ENCODE measurements around the gene ZNF654.
"Not testable (repeated sequence)": the region's sequence is repeated elsewhere in the genome, so short reads cannot be mapped to it uniquely, and the experiment has no call there.

ZNF654 gene

DNA sequence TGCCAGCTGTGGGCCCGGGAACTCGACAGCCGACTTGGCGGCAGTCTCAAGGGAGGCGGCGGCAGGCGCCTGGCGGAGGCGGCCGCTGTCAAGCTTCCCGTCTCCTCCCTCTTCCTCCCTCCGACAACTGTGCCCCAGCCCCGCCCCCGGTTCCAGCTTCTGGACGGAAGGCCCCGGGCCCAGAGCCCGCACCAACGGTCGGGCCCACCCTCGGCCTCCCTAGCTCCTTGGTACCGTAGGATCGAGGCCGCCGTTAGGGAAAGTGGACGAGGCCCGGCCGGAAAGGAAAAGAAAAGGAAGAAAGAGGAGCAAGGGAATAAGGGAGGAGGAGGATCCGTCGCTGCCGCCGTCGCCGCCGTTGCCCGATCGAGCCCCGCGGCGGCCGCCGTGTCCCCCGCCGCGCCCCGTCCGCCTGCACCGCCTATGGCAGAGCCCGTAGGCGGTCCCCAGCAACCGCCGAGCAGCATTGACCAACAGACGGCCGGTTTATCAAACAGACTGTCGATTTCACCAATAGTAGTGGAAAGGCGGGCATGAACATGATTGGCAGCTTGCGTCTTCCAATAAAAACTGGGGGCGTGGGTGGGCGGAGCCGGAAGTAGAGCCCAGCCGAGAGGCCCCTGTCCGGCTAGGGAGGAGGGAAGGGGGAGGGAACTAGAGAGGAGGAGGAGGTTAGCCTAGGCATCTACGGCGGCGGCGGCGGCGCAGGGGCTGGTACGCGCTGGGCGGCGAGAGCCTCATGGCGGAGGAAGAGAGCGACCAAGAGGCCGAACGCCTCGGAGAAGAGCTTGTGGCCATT, at the start of gene ZNF654, which contains the start of gene CGGBP1:
Gene ZNF654 (plus strand): TSS at position 675 of the 799 bp plus-strand sequence. CDS start 65 bp downstream, at position 740.
Gene CGGBP1 (minus strand): TSS at position 425 of the 799 bp plus-strand sequence. CDS start 3,029 bp downstream, outside the sequence.
- peak; percentile 97 for DNase-seq (ENCODE audit: low read depth)

DNA sequence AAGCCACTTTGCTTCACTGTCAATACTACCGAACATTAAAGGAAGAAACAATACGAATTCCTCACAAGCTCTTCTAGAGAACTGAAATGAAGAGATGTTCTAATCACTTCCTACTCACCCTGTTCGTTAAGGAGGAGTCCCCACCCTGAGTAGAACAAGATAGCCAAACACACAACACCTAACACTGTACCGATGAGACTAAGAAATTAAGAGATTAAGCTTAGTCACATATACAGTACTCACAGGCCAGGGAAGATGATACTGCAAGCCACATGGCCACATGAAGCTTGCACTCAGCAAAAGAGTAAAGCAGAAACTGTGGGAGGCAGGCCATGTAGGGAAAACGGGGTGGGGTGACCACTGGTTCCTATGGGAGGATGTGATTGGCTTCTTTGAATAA, 48.2 kb upstream of the ZNF654 start:
- no peak for DNase-seq (ENCODE audit: low read depth)

DNA sequence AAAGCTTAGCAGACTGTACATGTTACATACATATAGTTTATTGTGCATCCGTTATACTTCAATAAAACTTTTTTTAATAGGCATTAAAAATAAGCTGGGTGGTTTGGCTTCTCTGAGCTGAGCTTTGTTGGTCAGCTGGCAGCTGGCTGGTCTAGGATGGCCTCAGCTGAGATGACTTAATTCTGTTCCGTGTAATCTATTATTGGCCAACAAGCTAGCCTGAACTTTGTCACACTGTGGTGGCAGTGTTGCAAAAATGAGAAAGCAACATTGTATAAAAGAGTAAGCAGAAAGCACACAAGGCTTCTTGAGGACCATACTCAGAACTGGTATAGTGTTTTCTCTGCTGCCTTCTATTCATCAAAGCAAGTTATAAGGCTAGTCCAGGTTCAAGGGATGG, 45.5 kb upstream of the ZNF654 start:
- DNase-seq (ENCODE audit: low read depth), result no peak

DNA sequence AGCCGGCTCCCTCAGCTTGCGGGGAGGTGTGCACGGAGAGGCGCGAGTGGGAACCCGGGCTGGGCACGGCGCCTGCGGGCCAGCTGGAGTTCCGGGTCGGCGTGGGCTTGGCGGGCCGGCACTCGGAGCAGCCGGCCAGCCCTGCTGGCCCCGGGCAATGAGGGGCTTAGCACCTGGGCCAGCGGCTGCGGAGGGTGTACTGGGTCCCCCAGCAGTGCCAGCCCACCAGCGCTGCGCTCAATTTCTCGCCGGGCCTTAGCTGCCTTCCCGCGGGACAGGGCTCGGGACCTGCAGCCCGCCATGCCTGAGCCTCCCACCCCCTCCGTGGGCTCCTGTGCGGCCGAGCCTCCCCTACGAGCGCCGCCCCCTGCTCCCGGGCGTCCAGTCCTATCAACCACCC, 43.4 kb upstream of the ZNF654 start:
- DNase-seq (ENCODE audit: low read depth), result not testable (repeated sequence)

DNA sequence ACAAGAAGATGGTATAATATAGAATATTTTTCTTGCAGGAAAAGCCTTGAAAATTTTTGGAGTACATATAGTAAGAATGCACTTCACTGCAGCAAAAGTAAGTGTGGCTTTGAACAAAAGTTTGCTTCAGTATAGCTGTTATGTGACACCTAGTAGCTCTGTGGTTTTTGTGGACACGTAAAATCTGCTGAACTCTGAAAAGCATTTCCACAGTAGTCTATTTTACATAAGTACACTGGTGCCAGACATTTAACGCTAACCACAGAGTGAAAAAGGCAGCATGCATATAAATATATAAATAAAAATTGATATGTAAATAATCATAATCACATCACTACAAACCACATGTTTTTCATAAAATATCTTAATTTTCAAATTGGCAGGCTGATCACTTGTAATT, 40.0 kb upstream of the ZNF654 start:
- no peak for DNase-seq (ENCODE audit: low read depth)

DNA sequence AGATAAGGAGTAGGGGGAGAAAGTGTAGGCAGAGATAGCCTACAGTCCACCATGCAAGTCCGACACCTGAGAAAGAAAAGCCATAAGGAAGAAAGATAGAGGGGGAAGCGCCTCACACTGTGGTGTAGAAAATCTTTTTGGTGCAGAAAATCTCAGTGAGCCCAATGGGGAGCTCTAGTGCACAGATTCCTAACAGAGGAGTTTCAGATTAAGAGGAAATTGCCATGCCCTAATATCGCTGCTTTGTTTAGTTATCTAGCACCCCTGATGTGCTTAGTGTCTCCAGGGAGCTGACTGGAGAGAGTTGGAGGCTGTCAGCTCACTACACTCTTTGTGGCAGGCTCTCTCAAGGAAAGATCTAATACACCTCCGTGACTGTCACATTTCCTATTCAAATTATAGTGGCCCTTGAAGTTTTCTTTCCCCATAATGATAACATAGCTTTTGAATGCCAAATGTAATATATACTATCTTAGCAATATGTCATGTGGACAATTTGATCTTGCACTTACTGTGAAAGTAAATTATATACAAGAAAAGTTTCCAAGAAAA, 34.0 kb upstream of the ZNF654 start:
- no peak for DNase-seq (ENCODE audit: low read depth)

DNA sequence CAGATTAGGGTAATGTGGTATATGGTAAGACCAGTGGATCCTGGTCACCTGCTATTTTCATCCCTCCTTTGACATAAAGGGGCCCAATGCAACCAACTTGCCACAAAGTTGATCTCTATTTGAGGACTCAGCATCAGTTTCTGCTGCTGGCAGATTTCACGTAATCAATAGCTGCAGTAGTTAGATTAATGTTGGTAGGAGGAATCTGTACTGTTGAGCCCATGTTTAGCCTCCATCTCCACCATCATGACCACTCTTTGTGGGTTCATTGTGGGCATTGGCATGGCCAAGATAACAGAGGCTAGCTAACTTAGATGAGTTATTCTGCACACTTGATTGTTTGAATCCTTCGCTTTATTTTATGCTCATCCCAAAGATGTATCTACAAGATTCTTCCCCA, 30.2 kb upstream of the ZNF654 start:
- no peak for DNase-seq (ENCODE audit: low read depth)

DNA sequence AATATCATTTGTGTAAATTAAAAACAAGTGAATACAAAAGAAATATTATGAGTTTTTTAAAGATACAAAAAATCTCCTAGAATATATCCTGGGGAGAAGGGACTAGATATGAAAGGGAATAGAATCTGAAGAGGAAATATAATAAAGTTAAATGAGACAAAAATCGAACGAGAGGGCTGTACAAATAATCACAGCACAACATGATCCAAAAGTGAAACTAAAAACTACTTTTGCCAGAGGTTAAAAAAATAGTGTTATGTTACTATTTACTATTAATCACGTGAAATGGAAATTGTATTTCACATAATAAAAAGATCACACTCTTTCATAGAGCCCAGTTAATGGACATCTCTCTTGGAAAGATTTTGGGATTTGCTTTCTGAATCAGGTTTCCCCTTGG, 28.8 kb upstream of the ZNF654 start:
- DNase-seq (ENCODE audit: low read depth), result no peak

DNA sequence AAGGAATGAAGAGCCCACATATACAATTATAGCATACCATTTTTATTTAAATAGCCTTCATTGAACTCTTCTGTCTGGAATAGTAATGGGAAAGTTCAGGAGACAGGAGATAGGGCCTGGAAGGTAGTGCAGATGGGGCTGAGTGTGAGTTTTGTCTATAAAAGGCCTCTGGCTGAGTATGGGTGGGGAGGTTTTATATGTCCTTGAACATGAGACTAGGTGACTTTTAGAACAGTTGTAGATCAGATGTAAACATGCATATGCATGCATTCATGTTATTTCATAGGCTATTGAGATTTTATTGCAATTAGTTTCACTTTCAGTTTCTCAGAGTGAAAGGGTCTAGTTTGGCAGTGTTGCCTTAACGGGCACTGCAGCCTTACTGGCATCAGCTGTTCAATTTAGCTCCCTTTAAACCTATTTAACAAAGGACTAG, 27.4 kb upstream of the ZNF654 start:
- DNase-seq (ENCODE audit: low read depth), result no peak

DNA sequence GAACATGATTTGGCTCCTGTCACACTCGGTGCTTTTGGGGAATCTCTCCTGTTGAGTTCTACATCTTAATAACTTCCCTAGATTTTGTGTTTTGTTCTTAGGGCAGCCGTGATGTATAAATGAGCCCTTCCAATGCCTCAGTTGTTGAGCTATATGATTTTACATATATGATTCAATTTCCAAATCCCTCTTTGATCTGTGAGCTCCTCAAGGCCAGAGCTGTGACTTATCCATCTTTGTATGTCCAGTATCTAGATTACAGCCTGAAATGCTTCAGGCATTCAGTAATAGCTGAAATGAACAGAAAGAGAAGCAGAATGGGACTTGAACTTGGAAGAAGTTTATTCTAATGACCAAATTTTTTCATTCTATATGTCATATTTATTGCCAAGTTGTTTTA, 26.8 kb upstream of the ZNF654 start:
- no peak for DNase-seq (ENCODE audit: low read depth)

DNA sequence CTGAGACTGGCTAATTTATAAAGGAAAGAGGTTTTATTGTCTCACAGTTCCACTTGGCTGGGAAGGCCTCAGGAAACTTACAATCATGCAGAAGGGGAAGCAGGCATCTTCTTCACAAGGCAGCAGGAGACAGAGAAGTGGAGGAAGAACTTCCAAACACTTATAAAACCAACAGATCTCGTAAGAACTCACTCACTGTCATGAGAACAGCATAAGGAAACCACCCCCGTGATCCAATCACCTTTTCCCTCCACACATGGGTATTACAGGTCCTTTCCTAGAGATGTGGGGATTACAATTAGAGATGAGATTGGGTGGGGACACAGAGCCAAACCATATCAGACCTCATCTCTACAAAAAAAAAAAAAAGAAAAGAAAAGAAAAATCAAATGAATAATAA, 26.0 kb upstream of the ZNF654 start:
- DNase-seq (ENCODE audit: low read depth), result no peak

DNA sequence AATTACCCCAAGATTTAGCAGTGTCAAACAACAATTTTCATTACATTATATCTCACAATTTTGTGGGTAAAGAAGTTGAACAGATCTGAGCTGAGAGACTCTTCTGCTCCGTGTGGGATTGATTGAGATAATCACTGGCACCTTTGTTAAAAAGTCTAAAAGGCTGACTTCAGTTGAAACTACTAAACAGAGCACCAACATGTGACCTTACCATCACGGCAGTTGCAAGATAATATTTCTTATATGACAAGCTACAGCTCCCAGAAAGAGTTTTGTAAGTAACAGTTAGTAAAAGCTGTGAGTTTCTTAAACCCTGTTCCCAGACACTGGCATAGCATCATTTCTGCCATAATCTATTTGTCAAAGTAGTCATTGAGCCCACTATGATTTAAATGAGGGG, 25.2 kb upstream of the ZNF654 start:
- DNase-seq (ENCODE audit: low read depth), result no peak

DNA sequence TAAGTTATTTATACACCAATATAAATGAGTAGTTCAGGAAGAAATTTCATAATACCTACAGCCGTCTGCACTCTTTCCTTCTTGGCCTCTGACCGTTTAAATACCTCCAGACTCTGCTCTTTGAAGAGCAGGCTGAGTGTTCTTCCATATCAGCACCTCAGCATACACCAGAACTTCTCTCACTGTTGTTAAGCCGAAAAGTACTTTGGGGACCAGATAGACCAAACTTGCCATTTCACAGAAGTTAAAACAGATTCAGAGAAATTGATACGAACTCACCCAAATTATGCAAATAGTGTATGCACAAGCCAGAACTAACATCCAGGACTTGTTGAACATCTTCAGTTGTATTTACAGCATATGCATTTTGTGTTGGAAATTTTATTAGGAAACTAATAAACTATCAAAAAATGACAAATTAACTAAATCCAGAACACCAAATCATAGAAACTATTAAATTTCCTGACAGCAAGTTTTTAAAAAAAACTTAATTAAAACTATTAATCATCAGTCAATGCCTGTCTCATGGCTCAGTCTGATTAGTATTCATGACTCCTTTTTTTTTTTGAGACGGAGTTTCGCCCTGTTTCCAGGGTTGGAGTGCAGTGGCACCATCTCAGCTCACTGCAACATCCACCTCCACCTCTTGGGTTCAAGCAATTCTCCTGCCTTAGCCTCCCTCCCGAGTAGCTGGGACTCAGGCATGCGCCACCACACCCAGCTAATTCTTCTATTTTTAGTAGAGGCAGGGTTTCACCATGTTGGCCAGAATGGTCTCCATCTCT, 24.4 kb upstream of the ZNF654 start:
- DNase-seq (ENCODE audit: low read depth), result no peak

DNA sequence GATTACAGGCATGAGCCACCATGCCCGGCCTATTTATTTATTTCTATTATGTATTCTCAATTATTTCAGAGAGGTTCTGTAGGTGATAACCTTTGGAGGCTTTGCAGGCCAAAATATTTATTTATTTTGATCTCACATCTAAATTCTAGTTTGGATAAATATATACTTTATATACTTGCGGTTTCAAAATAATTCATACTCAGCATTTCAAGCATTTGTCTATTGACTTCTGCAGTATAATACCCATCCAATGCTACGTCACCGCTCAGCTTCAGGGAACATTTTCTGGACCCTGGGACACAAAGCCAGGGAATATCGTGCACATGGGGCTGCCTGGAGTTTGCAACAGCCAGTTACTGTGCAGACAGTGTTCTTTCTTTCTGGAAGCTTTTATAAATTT, 22.8 kb upstream of the ZNF654 start:
- DNase-seq (ENCODE audit: low read depth), result no peak

DNA sequence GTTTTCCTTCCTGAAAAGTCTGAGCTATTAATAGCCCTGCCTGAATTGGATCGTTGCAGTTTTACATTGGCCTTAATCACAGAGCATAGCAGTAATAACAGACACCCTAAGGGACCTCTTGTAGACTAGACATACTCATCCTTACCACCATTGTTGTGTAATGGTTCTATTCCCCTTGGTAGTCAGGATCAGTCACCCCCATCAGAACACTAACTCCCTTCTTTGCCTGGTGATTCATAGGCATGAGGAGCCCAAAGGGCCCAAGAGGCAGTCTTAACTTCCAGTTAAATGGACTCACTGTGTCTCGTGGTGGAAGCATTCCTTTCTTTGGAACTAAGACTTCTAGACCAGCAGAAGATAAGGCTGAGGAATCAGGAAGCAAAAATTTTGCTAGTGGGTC, 20.5 kb upstream of the ZNF654 start:
- DNase-seq (ENCODE audit: low read depth), result no peak

DNA sequence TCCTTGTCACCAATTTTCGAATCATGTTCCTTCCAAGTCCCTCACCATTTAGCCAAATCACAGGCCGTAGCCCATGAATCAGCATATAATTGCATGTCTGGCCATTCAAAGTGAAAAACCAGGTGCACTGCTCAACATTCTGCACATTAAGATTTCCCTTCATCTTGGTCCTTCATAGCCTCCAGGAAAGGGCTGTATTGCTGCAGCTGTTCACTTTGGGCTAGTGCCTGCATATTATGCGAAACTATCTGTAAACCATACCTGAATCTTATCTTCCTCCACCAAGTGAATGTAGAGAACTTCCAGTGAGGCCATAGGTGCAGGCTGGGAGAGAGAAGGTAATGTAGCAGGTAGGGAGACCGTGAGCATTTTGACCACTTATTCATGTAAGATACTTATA, 18.5 kb upstream of the ZNF654 start:
- no peak for DNase-seq (ENCODE audit: low read depth)

DNA sequence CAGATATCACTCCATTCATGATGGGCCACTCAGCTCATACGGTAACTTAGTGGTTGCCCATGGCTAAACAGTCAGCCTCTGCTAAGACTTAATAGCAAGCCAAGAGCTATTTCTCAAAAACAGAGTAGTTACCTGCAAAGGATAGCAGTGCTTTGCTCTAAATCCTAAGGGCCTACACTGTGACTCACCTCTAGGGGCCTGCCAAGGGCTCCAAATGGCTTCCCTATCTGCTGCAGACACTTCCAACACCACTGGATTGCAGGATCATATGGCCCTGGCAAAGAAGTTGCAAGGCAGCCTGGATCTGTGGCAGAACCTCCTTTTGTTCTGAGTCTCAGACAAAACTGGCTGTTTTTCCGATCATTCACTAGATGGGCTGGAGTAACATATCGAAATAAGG, 18.1 kb upstream of the ZNF654 start:
- DNase-seq (ENCODE audit: low read depth), result no peak

DNA sequence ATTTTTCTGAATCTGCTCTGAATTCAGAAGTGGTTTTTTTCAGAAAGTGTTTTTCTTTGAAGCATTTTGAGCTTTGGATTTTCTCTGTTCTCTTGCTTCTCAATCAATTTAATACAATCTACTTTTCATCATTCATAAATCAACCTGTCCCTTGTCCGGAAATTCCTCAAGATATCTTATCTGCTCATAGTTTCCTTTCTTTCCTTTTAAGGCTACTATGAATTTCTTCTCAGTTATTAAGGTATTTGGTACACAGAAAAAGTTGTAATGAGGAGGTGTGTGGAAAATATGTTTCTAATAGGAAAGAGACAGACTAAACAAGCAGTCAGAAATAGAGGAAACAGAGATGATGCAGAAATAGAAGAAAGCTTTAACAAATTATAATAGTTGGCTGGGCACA, 14.6 kb upstream of the ZNF654 start:
- DNase-seq (ENCODE audit: low read depth), result no peak

DNA sequence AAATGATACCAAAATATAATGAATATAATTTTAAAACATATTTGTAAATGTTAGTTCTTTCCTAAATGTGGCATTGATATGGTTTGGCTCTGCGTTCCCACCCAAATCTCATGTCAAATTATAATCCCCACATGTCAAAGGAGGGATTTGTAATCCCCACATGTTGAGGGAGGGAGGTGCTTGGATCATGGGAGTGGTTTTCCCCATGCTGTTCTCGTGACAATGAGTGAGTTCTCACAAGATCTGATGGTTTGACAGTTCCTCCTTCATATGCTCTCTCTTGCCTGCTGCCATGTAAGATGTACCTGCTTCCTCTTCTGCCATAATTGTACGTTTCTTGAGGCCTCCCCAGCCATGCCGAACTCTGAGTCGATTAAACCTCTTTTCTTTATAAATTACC, 12.3 kb upstream of the ZNF654 start:
- no peak for DNase-seq (ENCODE audit: low read depth)

DNA sequence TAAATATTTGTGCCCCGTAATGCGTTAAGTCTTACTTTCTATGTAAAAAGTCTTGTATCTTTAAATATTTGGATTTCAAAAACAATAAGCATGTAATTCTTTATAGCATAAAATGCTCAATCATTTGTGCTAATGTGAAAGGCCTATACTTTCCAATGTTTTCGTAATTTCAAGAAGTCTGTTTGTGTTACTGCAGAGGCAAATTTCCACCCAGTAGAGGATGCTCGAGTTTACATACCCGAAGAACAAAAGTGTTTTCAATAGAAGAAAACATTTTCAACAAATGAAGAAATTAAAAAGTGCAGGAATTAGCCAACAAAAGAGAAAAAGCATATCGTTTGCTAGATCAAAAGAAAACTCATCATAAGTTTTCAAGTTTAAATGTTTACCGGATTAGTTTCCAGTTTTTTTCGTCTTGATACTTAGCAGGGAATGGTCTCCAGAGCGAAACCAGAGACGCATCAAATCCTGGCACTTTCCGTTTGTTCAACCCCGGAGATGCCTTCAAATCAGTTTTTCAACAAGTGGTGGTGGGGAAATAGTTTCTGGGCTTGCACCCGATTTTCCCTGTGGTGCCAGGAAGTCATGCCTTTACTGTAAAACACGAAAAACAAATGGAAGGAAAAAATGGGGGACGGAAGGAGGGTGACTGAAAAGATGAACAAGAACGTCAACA, 1.3 kb upstream of the ZNF654 start:
- DNase-seq (ENCODE audit: low read depth), result no peak

DNA sequence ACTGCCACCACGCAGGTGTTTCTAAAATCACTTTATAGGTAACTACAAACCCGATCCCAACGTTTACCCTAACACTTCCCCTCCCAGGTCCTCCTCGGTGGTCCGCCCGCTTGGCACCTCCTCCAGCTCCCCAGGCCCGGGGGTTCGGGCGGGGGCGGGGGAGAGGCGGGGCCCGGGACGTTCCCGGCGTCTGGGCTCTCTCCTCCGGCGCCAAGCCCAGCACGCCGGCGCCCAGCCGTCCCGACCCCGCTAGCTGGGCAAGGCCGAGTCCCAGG, 812 bp upstream of the ZNF654 start:
- no peak for DNase-seq (ENCODE audit: low read depth)

DNA sequence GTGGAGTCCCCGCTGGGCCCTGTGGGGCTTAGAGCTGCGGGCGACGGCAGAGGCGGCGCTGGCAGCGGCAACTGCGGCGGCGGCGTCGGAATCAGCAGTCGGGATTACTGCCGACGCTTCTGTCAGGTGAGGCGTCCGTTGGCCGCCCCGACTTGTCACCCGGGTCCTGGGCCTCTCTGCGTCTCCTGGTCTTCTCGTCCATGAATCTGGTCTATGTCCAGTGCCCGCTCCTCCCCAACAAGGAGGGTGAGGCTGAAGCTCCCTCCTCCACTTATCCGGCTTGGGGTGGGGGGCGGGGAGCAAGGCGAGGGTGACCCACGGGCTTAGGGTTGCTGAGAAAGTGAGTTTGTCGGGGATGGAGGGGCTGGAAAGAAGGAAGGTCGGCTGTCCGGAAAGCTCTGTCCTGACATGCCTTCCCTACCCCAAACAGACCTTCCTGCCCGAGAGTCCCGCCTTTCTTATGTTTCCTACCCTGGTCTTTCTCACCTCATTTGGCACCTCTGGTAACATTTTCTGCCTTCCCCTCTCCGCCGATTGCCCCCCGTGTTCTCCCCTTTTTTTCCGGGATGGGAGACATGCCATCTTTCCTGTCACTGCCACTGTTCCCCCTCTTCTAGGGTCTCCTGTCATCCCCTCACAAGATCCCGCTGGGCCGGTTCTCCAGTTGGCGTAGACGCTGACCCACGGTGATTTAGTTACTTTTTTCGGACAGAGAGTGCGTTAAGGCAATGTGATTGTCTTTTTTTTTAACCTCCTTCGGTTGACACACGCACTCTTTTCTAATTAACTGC, 520 bp downstream of the ZNF654 start:
- DNase-seq (ENCODE audit: low read depth), result peak; percentile 22
